ENCODE results near the gene RBMS1. TPM values are rescaled to one million over a fixed set of nuclear protein-coding genes. Genes with fewer than 3 reads are reported as not detected.

RBMS1 gene
- total RNA-seq, 3 donors from 2014 or later, result 9.7 to 58.3 (median 21.6) TPM

GRCh38 chr2:160318218-160318617 is 175.4 kb downstream of the RBMS1 start:
- intact Hi-C loops (cut with DNase I, micrococcal nuclease), result no loop called here
- ATAC-seq (no peak), DNase-seq (no peak)
- H3K36me3 ChIP-seq (ENCODE audit: low read depth), result no peaks in the 10 kb centered on the region
- no peak for TF ChIP-seq CTCF (IDR thresholded peaks at IDR 0.05)
- no peaks in the 10 kb centered on the region for H3K9me3 ChIP-seq
- peaks cover 14% of the 10 kb centered on the region for H3K4me1 ChIP-seq (ENCODE audit: low read depth)
- no peak overlapping the region for H3K4me3 ChIP-seq

- peaks cover 14% of the 10 kb centered on the region for H3K4me1 ChIP-seq (ENCODE audit: low read depth)
- DNase-seq (no peak), ATAC-seq (no peak)
- H3K4me3 ChIP-seq, result no peak overlapping the region
- no peak for TF ChIP-seq CTCF (IDR thresholded peaks at IDR 0.05)
- H3K9me3 ChIP-seq, result no peaks in the 10 kb centered on the region
- intact Hi-C loops (cut with DNase I, micrococcal nuclease), result no loop called here
- no peaks in the 10 kb centered on the region for H3K36me3 ChIP-seq (ENCODE audit: low read depth)
These were observed 176.2 kb downstream of the RBMS1 start for GRCh38 chr2:160317181-160318099.

- H3K9me3 ChIP-seq, result no peaks in the 10 kb centered on the region
These were observed 178.3 kb downstream of the RBMS1 start for GRCh38 chr2:160315337-160315736.

GRCh38 chr2:160310118-160310828 is 183.3 kb downstream of the RBMS1 start:
- no peak for TF ChIP-seq CTCF (IDR thresholded peaks at IDR 0.05)
- Histone ChIP-seq H3K4me1 (ENCODE audit: low read depth) (peaks cover under 1% of the 10 kb centered on the region), H3K4me3 (no peak overlapping the region), H3K36me3 (ENCODE audit: low read depth) (no peaks in the 10 kb centered on the region), H3K9me3 (no peaks in the 10 kb centered on the region)
- no peak for ATAC-seq
- DNase-seq, result no peak
- intact Hi-C loops (cut with DNase I, micrococcal nuclease), result no loop called here

More at GRCh38 chr2:160315337-160315736, 178.3 kb downstream of the RBMS1 start:
- ATAC-seq (no peak), DNase-seq (no peak)
- intact Hi-C loops (cut with DNase I, micrococcal nuclease), result no loop called here
- peaks cover 10% of the 10 kb centered on the region for H3K4me1 ChIP-seq (ENCODE audit: low read depth)
- no peak overlapping the region for H3K4me3 ChIP-seq
- H3K36me3 ChIP-seq (ENCODE audit: low read depth), result no peaks in the 10 kb centered on the region
- no peak for TF ChIP-seq CTCF (IDR thresholded peaks at IDR 0.05)

- ATAC-seq (no peak), DNase-seq (no peak)
- no peaks in the 10 kb centered on the region for H3K36me3 ChIP-seq (ENCODE audit: low read depth)
- no peak overlapping the region for H3K4me3 ChIP-seq
- H3K4me1 ChIP-seq (ENCODE audit: low read depth), result no peaks in the 10 kb centered on the region
- intact Hi-C loops (cut with DNase I, micrococcal nuclease), result no loop called here
- no peak for TF ChIP-seq CTCF (IDR thresholded peaks at IDR 0.05)
- H3K9me3 ChIP-seq, result no peaks in the 10 kb centered on the region
These were observed 184.0 kb downstream of the RBMS1 start for GRCh38 chr2:160309585-160309984.

Data from mucosa of descending colon (tissue), 3 donors.